ENCODE data around the gene PRKAG2.
A peak's percentile ranks its signal among the peaks of the same experiment; 100 is the strongest.

The PRKAG2 gene

GRCh38 chr7:151903249-151904032, 26.5 kb upstream of the PRKAG2 start:
- Histone ChIP-seq H4K20me1 (ENCODE audit: insufficient read depth, low read length, poor library complexity, severe bottlenecking) (no peaks in the 10 kb centered on the region), H2AFZ (ENCODE audit: low read length) (no peak overlapping the region), H3K4me3 (ENCODE audit: low read length, poor library complexity, severe bottlenecking) (no peak overlapping the region), H3K27me3 (ENCODE audit: insufficient read depth, low read length, poor library complexity, severe bottlenecking) (no peaks in the 10 kb centered on the region), H3K4me1 (ENCODE audit: insufficient read depth, low read length, poor library complexity, severe bottlenecking) (peaks cover 9% of the 10 kb centered on the region), H3K9me3 (ENCODE audit: insufficient read depth, low read depth, low read length) (no peaks in the 10 kb centered on the region), H3K4me2 (ENCODE audit: low read depth, low read length, poor library complexity, severe bottlenecking) (no peak overlapping the region), H3F3A (ENCODE audit: low read depth) (no peaks in the 10 kb centered on the region), H3K9me2 (replicated peaks; ENCODE audit: low read depth, low read length) (no peaks in the 10 kb centered on the region), H3K36me3 (ENCODE audit: insufficient read depth, low read length) (no peaks in the 10 kb centered on the region), H3K79me2 (ENCODE audit: insufficient read depth, low read length) (no peaks in the 10 kb centered on the region), H3K9ac (ENCODE audit: low read depth, low read length, poor library complexity, severe bottlenecking) (no peak overlapping the region)
- TF ChIP-seq EZH2phosphoT487 (IDR thresholded peaks at IDR 0.05; ENCODE audit: borderline replicate concordance) (no peak), CTCF (conservative IDR thresholded peaks at IDR 0.05; ENCODE audit: low read length) (no peak)

DNA sequence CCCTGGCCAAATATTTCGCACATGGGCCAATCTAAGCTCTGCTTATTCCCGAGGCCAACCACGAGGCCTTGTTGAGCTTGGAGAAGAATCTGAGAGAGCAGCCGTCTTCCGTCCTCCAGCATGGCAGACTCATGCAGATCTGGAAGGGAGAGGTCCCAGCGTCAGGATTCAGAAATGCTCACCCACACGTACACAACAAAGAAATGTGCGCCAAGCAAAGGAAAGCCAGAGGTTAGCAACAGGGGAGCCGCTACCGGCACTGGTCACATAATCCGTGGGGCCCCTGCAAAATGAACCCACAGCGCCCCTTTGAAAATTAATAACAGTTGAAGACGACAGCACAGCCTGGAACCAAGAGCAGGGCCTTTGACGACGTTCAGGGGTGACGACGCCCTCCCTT, 25.4 kb upstream of the PRKAG2 start:
- Histone ChIP-seq H3F3A (ENCODE audit: low read depth) (no peaks in the 10 kb centered on the region), H3K9me3 (ENCODE audit: insufficient read depth, low read depth, low read length) (no peaks in the 10 kb centered on the region), H3K4me3 (ENCODE audit: low read length, poor library complexity, severe bottlenecking) (no peak overlapping the region), H3K4me1 (ENCODE audit: insufficient read depth, low read length, poor library complexity, severe bottlenecking) (peaks cover 9% of the 10 kb centered on the region), H3K4me2 (ENCODE audit: low read depth, low read length, poor library complexity, severe bottlenecking) (peak overlapping the region; percentile 46), H2AFZ (ENCODE audit: low read length) (peak overlapping the region; percentile 56; the same call in 1 of the 2 replicates), H3K9ac (ENCODE audit: low read depth, low read length, poor library complexity, severe bottlenecking) (no peak overlapping the region), H3K79me2 (ENCODE audit: insufficient read depth, low read length) (no peaks in the 10 kb centered on the region), H3K36me3 (ENCODE audit: insufficient read depth, low read length) (no peaks in the 10 kb centered on the region), H3K27me3 (ENCODE audit: insufficient read depth, low read length, poor library complexity, severe bottlenecking) (no peaks in the 10 kb centered on the region), H3K9me2 (replicated peaks; ENCODE audit: low read depth, low read length) (no peaks in the 10 kb centered on the region), H4K20me1 (ENCODE audit: insufficient read depth, low read length, poor library complexity, severe bottlenecking) (no peaks in the 10 kb centered on the region)
- no peak for TF ChIP-seq EZH2phosphoT487 (IDR thresholded peaks at IDR 0.05; ENCODE audit: borderline replicate concordance)
- TF ChIP-seq CTCF (conservative IDR thresholded peaks at IDR 0.05; ENCODE audit: low read length): no peak

- Histone ChIP-seq H3K9ac (ENCODE audit: low read depth, low read length, poor library complexity, severe bottlenecking) (no peak overlapping the region), H3K79me2 (ENCODE audit: insufficient read depth, low read length) (no peaks in the 10 kb centered on the region), H3K4me1 (ENCODE audit: insufficient read depth, low read length, poor library complexity, severe bottlenecking) (peaks cover 9% of the 10 kb centered on the region), H3K4me3 (ENCODE audit: low read length, poor library complexity, severe bottlenecking) (no peak overlapping the region), H2AFZ (ENCODE audit: low read length) (no peak overlapping the region), H3K9me3 (ENCODE audit: insufficient read depth, low read depth, low read length) (no peaks in the 10 kb centered on the region), H3K4me2 (ENCODE audit: low read depth, low read length, poor library complexity, severe bottlenecking) (peak overlapping the region; percentile 46), H3K36me3 (ENCODE audit: insufficient read depth, low read length) (no peaks in the 10 kb centered on the region), H3K9me2 (replicated peaks; ENCODE audit: low read depth, low read length) (no peaks in the 10 kb centered on the region), H3K27me3 (ENCODE audit: insufficient read depth, low read length, poor library complexity, severe bottlenecking) (no peaks in the 10 kb centered on the region), H3F3A (ENCODE audit: low read depth) (no peaks in the 10 kb centered on the region), H4K20me1 (ENCODE audit: insufficient read depth, low read length, poor library complexity, severe bottlenecking) (no peaks in the 10 kb centered on the region)
- TF ChIP-seq CTCF (conservative IDR thresholded peaks at IDR 0.05; ENCODE audit: low read length) (no peak), EZH2phosphoT487 (IDR thresholded peaks at IDR 0.05; ENCODE audit: borderline replicate concordance) (no peak)
These were observed 24.9 kb upstream of the PRKAG2 start for GRCh38 chr7:151901828-151902227.
